Left lung (tissue), 10 donors: ENCODE measurements around the gene FOXP2. TPM values are rescaled to one million over a fixed set of nuclear protein-coding genes. Genes with fewer than 3 reads are reported as not detected.

ENCODE experiments used
- ATAC-seq: fragments of 200-7000 bp; cut with Tn5 transposase; one replicate; pipeline ENCODE4 v1.9.1; 2020; ENCODE audit warnings: moderate library complexity
- DNase-seq, 4 donors: peaks; one replicate each; pipeline ENCODE4 v3.0.0-alpha.2; 2013 to 2020
- H3K27ac ChIP-seq, 2 donors: fragments of 200-600 bp; sonication (generic) in 1 of 2; one replicate each; pipeline versions ENCODE4 v1.5.0 to v1.8.0; 2020 to 2021
- H3K27me3 ChIP-seq, 2 donors: fragments of 200-600 bp; sonication (generic) in 1 of 2; one replicate each; pipeline versions ENCODE4 v1.5.0 to v1.8.0; 2020 to 2021
- H3K36me3 ChIP-seq, 2 donors: fragments of 200-600 bp; sonication (generic) in 1 of 2; one replicate each; pipeline versions ENCODE4 v1.5.0 to v1.8.0; 2020 to 2021
- H3K4me1 ChIP-seq, 2 donors: fragments of 200-600 bp; one replicate each; pipeline ENCODE4 v1.8.0; 2021
- H3K4me3 ChIP-seq, 2 donors: fragments of 200-600 bp; sonication (generic) in 1 of 2; one replicate each; pipeline versions ENCODE4 v1.5.0 to v1.8.0; 2020 to 2021; ENCODE audit warnings: mild to moderate bottlenecking in 1 of 2
- H3K9me3 ChIP-seq, 2 donors: fragments of 200-600 bp; sonication (generic) in 1 of 2; one replicate each; pipeline versions ENCODE4 v1.5.0 to v1.8.0; 2020 to 2021
- CTCF ChIP-seq, 2 donors: fragments of 200-600 bp; sonication (generic) in 1 of 2; IDR thresholded peaks; one replicate each; pipeline versions ENCODE4 v1.5.0 to v1.8.0; 2021; ENCODE audit warnings: antibody characterized with exemption in 2 of 2
- intact Hi-C, 2 donors: fragments of 100-400 bp; cut with DNase I; formaldehyde crosslinking; loops; one replicate each; pipeline versions ENCODE4 v1.11.2 to v1.14.2; 2022
- polyA plus RNA-seq, 6 donors: library from polyadenylated mRNA; unstranded; fragments of 120-200 nt; gene quantifications; one replicate each; pipeline ENCODE4 v1.2.1, GENCODE V29; 2013; ENCODE audit not compliant: insufficient read length in 6 of 6
- total RNA-seq, 2 donors: library from RNA; stranded (reverse); fragmentation: NEBNext Ultra II Directional; extraction: Animal tissue kit (Norgen Biotek cat#: 25700); gene quantifications; one replicate each; pipeline ENCODE4 v1.2.1, GENCODE V29; 2021
- donor health status: DM: no; HTN: yes; CAD: no.
- donor health status: DM: no; HTN: no; CAD: no.

The FOXP2 gene
- total and polyA plus RNA-seq, 8 donors = 5.9 to 86.8 (median 50.3) TPM

DNA sequence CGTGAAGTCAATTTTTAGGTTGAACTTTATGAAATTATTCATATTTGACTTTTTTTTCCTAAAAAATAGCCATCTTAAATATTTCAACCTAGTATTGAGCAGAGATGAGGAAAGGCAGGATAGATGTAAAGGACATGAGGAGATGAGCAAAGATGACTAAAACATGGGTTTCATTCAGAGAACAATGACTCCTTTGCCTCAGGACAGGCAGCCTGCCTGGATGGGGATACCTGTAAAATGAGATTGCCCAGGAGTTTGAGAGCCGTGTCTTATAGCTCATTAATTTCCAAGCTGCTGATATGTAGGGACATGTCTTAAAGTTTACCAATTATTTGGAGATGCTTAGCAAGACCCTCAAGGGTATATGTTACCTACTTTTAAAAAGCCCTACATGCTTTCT lies 263.5 kb downstream of the FOXP2 start:
- Histone ChIP-seq H3K27ac (no peak overlapping the region), H3K4me3 (no peak overlapping the region), H3K9me3 (no peaks in the 10 kb centered on the region), H3K27me3 (no peaks in the 10 kb centered on the region), H3K4me1 (no peaks in the 10 kb centered on the region), H3K36me3 (no peaks in the 10 kb centered on the region)
- intact Hi-C loops = no loop called here
- TF ChIP-seq CTCF (IDR thresholded peaks at IDR 0.05) = no peak
- ATAC-seq = no peak
- no peak for DNase-seq

- no peaks in the 10 kb centered on the region for H3K27me3 ChIP-seq
Measured at GRCh38 chr7:114687238-114687637, 272.6 kb downstream of the FOXP2 start.

DNA sequence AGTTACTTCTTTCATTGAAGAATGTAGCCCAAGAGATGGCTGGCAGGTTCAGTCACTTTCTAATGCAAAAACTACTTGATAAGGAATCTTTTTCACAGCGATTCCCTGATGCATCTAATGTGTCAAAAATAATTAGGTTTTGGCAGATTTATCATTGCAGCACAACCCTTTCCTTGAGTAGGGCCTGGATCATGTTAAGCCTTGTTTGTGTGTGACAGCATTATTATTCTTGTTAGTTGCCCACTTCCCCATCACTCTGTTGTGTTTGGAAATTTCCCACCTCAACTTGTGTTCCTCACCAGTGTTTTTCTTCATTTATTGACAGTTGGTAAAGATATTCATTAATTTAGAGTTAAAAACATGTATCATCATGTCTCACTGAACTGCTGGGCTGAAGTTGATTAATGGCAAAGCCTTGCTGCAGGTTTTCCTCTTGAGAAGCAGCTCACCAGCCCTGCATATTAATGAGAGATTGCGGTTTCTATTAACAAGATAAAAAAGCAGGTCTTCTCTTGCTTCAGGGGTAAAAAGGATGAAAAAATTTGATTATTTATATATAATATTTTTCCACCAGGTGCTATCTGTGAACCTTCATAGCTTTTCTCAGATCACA lies 273.9 kb downstream of the FOXP2 start:
- TF ChIP-seq CTCF (IDR thresholded peaks at IDR 0.05) = no peak
- Histone ChIP-seq H3K4me1 (no peaks in the 10 kb centered on the region), H3K4me3 (no peak overlapping the region), H3K27me3 (no peaks in the 10 kb centered on the region), H3K9me3 (no peaks in the 10 kb centered on the region), H3K27ac (no peak overlapping the region), H3K36me3 (no peaks in the 10 kb centered on the region)
- ATAC-seq (no peak), DNase-seq (no peak)
- intact Hi-C loops = no loop called here

More at GRCh38 chr7:114687238-114687637, 272.6 kb downstream of the FOXP2 start:
- Histone ChIP-seq H3K27ac (no peak overlapping the region), H3K9me3 (no peaks in the 10 kb centered on the region), H3K4me3 (no peak overlapping the region), H3K4me1 (no peaks in the 10 kb centered on the region), H3K36me3 (no peaks in the 10 kb centered on the region)
- intact Hi-C loops = no loop called here
- no peak for ATAC-seq
- DNase-seq = no peak
- no peak for TF ChIP-seq CTCF (IDR thresholded peaks at IDR 0.05)

DNA sequence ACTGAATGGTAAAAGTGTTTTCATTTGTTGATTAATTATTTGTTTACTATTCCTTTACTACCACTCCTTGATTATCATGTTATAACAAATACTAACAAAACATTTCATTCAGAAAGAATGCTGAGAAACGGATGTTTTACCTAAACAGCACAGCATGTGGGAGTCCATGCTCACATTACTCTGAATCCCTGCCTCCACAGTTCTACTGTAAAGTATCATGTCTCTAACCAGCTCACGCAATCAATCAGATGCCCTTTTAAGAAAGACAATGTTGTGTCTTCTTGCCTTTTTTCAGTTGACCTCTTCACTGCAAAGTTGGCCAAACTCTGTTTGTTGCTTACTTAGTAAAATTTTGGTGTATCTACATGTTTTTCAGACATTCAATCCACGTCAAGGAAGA lies 274.8 kb downstream of the FOXP2 start:
- no peaks in the 10 kb centered on the region for H3K36me3 ChIP-seq
- H3K9me3 ChIP-seq = no peaks in the 10 kb centered on the region
- intact Hi-C loops = no loop called here
- no peak for TF ChIP-seq CTCF (IDR thresholded peaks at IDR 0.05)
- H3K27me3 ChIP-seq = no peaks in the 10 kb centered on the region
- DNase-seq (no peak), ATAC-seq (no peak)
- H3K4me3 ChIP-seq = no peak overlapping the region
- no peaks in the 10 kb centered on the region for H3K4me1 ChIP-seq
- no peak overlapping the region for H3K27ac ChIP-seq

DNA sequence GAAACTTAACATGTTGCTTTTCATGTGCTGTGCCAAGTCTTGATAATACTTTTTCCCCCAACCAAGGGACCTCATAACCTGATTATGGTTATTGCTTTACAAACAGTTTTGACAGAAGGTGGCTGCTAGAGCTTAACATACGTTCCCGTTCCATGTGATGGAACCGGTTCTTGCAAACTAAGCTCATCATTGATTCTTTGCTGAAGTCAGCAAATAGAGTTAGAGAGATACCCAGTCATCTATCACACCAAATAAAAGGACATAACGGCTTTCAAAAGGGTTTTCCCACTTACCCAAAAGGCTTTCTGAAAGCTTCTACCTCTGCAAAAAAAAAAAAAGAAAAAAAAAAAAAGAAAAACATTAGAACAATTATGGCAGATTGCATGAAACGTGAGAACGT lies 277.0 kb downstream of the FOXP2 start:
- no peaks in the 10 kb centered on the region for H3K27me3 ChIP-seq
- H3K9me3 ChIP-seq = no peaks in the 10 kb centered on the region
- H3K4me3 ChIP-seq = no peak overlapping the region
- DNase-seq (no peak), ATAC-seq (no peak)
- intact Hi-C loops = no loop called here
- no peaks in the 10 kb centered on the region for H3K36me3 ChIP-seq
- no peaks in the 10 kb centered on the region for H3K4me1 ChIP-seq
- no peak overlapping the region for H3K27ac ChIP-seq
- no peak for TF ChIP-seq CTCF (IDR thresholded peaks at IDR 0.05)
